LHCN-M2 (cell line): ENCODE results near the gene BBS12. TPM values are rescaled to one million over a fixed set of nuclear protein-coding genes. Genes with fewer than 3 reads are reported as not detected.

Experiments
- DNase-seq: peaks from one replicate; pipeline ENCODE4 v3.0.0-alpha.2; 2012; ENCODE audit warnings: low read depth
- polyA plus RNA-seq: library from polyadenylated mRNA; unstranded; fragments of >200 nt; gene quantifications from one replicate; pipeline ENCODE4 v1.2.1, GENCODE V29; 2012; ENCODE audit warnings: missing spikeins
- total RNA-seq: library from RNA; depleted of rRNA; stranded (reverse); fragments of >200 nt; gene quantifications from 2 replicates; pipeline ENCODE4 v1.2.3, GENCODE V29; 2014; rRNA removed

Gene BBS12
- 3.3 and 5.5 TPM in 2 replicates for total RNA-seq
- polyA plus RNA-seq: 2.2 TPM

DNA sequence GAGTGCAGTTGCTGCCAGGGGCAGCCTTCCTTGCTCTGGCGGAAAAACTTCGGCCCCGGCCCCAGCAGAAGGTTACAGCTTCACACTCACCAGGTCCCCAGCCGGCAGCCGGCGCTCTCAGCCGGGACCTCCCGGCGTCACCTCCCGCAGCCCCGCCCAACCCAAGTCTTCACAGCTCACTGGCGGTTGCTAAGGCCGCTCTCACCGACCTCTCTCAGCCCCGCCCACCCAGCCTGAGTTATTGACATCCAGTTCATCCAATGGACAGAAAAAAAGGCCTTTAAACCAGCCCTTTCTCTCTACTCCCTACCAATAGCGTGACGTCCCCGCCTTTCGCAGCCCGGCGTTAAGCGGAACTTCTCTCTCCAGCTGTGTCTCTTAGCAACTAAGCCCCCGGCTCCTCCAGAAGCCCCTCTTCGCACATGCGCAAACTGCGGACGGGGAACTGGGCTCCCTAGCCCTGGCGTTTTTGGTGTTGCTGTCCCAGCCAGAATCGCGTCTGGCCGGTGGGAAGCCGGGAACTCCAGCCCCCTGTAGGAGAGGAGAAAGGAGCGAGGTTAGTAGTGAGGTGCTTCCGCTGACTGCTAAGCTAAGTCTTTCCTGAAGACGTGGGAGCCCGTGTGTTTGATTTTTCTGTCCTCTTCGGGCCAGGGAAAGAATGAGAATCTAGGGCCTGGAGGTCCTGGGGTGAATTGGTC, at the start of gene BBS12:
Gene BBS12 (plus strand): TSS at position 376 of the 698 bp plus-strand sequence. CDS start 9,189 bp downstream, outside the sequence.
- DNase-seq: peak; percentile 100

DNA sequence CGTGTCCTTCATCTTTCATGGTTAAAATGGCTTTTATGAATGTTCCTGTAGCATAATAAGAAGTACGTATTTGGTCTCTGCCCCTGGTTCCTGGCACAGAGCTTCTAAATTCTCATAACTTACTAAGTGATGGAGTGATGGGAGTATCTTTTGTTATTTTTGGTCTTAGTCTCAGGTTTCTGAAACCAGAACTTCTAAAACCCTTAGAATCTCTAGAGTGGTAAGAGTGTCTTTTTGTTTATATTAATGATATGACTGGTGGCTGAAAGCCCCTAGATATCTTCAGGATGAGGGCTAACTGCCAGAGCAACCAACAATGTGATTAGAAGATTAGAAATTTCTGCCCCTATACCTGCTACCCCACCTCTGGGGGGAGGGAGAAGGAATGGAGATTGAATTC, 45.8 kb upstream of the BBS12 start:
- DNase-seq: no peak

- DNase-seq: no peak
Observed at GRCh38 chr4:122687531-122688061, 44.9 kb upstream of the BBS12 start.

DNA sequence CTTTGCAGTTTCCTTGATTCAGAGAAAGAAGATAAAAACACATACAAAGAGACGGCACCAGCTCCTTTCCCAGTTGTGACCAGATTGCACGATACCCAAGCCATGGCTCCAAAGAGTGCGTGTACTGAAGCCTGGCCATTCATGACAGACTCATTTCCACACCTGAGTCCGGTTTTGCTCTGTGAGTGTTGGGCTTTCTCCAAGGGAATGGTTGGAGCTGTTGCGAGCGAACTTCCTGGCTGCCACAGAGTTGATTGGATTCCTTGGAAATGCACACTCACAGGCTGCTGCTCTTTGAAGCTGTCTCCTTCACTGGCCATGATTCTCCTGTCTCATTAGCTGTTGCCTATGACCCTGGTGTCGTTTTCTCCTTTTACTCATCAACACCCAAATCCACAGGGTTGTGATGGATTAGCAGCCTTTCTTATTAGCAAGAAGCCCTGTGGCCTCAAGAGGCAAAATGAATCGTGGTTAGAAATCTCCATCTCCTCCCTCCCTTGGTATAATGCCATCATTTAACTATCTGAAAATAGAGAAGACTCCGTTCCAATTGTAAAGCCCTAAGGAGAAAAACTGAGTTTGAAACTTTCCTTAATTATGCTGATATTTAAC, 43.9 kb upstream of the BBS12 start:
- DNase-seq: no peak

- DNase-seq: no peak
Observed at GRCh38 chr4:122689972-122690371, 42.5 kb upstream of the BBS12 start.

GRCh38 chr4:122691988-122692387, 40.5 kb upstream of the BBS12 start:
- no peak for DNase-seq

GRCh38 chr4:122692641-122693520, 39.6 kb upstream of the BBS12 start:
- peak; percentile 37 for DNase-seq

- no peak for DNase-seq
Observed at GRCh38 chr4:122695226-122695625, 37.3 kb upstream of the BBS12 start.

- peak; percentile 36 for DNase-seq
Observed at GRCh38 chr4:122700178-122700725, 32.3 kb upstream of the BBS12 start.

GRCh38 chr4:122701061-122701460, 31.4 kb upstream of the BBS12 start:
- no peak for DNase-seq

DNA sequence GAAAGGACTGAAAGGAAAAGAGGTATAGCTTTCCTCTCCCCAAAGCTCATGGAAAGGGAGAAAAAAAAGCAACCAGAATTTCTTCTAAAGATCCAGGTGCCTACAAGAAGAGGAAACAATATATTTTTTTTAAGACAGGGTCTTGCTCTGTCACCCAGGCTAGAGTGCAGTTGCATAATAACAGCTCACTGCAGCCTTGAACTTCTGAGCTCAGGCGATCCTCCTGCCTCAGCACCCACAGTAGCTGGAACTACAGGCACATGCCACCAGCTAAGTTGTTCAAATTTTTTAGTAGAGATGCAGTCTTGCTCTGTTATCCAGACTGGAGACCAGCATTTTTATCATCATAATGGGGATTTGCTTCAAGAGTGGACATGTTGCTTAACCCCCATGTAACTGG, 30.5 kb upstream of the BBS12 start:
- no peak for DNase-seq

GRCh38 chr4:122702939-122703338, 29.6 kb upstream of the BBS12 start:
- no peak for DNase-seq

DNA sequence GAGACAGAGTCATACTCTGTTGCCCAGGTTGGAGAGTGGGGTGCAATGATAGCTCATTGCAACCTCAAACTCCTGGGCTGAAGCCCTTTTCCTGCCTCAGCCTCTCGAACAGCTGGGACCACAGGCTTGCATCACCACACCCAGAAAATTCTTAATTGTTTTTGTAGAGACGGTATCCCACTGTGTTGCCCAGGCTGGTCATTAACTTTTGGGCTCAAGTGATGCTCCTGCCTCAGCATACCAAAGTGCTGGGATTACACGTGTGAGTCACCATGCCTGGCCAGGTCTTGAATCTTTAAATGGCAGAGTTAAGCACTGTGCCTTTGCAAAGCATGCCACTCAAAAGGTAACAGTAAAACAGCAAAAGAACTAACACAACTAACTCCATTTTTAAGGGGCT, 28.6 kb upstream of the BBS12 start:
- DNase-seq: peak; percentile 72

- no peak for DNase-seq
Observed at GRCh38 chr4:122705009-122705408, 27.5 kb upstream of the BBS12 start.

DNA sequence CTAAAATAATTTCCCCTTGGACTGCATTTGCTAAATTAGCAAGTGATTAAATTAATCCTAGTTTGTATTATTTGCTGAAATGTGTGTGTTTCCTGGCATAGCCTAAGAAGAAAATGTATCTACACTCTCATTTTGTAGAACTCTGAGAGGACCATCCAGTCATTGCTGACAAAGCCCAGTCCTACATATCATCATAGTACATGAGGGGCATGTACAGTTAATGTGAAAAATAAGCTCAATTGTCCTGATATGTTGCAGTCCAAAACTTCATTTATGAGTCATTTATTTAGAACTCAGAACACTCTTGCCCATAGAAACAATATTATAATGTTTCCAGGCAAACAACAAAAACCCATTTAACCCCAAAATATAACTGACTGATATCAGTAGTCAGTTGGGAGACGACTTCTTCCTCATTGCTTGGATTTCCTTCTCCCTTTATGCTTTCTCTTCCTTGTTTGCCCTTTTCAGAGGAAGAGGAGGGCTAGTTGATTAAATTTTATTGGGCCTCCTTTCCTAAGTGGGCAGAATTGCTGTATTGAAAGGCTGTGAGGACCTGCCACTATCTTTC, 26.9 kb upstream of the BBS12 start:
- DNase-seq: no peak

GRCh38 chr4:122706511-122706910, 26.0 kb upstream of the BBS12 start:
- no peak for DNase-seq

GRCh38 chr4:122707497-122707896, 25.0 kb upstream of the BBS12 start:
- no peak for DNase-seq

DNA sequence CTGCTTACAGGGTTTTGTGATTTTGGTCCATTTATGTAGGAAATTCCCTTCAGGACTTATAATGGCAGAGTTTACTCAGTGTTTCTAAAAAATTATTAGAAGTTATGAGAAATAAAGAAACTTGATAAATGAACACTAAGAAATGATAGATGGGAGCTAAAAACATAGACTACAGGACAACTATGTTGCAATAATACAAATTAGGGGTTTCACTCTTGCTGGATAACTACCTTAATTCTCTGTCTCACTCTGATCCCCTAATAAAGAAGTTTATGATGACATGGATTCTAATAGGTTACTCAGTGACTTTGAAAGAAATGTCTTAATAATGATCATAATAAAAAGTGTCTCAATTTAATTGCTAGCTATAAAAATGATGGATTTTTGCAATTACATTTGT, 23.3 kb upstream of the BBS12 start:
- no peak for DNase-seq

DNA sequence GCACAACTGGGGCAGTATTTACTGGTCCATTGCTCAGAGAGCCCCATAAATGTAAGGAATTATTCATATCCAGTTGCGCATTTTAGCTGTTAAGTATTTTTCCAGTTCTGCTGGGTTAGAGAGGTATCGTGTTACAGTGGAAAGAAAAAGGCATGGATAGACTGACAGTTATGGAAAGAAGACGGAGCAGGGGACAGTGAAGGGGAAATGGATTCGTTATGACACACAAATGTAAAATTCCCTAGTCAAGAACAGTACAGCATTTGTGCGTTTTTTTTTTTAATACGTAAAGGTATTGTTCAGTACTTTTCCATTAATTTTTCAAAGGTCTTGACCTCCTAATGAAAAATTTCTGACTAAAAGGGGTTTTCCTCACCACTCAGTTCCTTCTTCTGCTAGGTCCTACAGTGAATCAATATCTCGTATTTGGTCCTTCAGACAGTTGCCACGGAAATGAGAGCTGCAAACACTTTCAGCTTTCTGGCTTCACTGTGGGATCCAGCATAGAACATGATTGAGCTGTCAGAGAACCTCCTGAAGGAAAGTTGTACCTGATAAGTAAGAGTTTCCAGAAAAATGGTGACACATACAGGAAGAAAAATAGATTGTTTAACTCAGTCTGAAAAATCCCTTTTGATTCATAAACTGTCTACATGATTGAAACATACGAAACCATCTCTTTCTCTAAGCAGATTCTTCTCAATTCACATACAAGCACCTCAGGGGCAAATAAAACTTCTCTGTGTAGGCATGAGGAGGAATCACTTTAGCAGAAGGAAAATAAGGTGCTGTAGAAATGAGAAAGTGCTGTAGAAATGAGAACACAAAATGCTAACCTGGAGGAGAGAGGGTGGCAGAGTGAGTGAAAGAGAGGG, 21.8 kb upstream of the BBS12 start:
- peak; percentile 39 for DNase-seq

DNA sequence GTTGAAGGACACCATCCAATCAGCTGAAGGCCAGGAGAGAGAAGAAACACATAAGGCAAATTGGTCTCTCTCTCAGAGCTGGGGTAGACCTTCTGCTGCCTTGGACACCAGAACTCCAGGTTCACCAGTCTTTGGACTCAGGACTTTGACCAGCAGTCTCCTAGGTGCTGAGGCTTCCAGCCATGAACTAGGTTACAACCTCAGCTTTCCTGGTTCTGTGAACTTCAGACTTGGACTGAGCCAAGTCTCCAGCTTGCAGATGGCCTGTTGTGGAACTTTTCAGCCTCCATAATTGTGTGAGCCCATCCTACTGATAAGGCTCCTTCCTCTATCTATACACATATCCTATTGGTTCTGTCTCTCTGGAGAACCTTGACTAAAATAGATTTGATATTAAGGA, 20.6 kb upstream of the BBS12 start:
- DNase-seq: no peak
